HCT116 (cell line): Measurements from ENCODE around the gene WDR90. TPM values are rescaled to one million over a fixed set of nuclear protein-coding genes. Genes with fewer than 3 reads are reported as not detected.

ENCODE experiments used
- ATAC-seq: fragments of 200-7000 bp; cut with Tn5 transposase; 2 replicates; pipeline ENCODE4 v1.9.1; 2020; ENCODE audit warnings: mild to moderate bottlenecking, moderate library complexity
- BruUV-seq: library from RNA; stranded (reverse); fragments of 400-500 nt; replicated peaks from 2 replicates; lab custom pipeline; 2021; lab: Mats Ljungman, UMichigan
- CTCF ChIA-PET: fragments of 300-600 bp; sonication (Branson Sonifier 250); formaldehyde crosslinking; loops from one replicate; lab custom pipeline; 2021; ENCODE audit warnings: antibody characterized with exemption; lab: Charles Lee
- POLR2A ChIA-PET: fragments of 300-600, 350-600 bp; sonication (Branson Sonifier 250); formaldehyde crosslinking; loops from one replicate; lab custom pipeline; 2021; ENCODE audit warnings: antibody characterized with exemption; lab: Charles Lee
- RAD21 ChIA-PET, 2 experiments: fragments of 300-600 bp; sonication (Branson Sonifier 250); formaldehyde crosslinking; loops; one replicate each; lab custom pipeline; 2023; ENCODE audit warnings: low total read pairs in 2 of 2; ENCODE audit not compliant: uncharacterized antibody in 2 of 2, unreplicated experiment in 2 of 2, low non-redundant PET in 1 of 2; lab: Charles Lee
- DNase-seq: peaks from one replicate; pipeline ENCODE4 v3.0.0-alpha.2; 2010; ENCODE audit warnings: low read depth, low spot score
- H2AFZ ChIP-seq: fragments of 200-600 bp; shearing (Covaris generic), sonication (generic); 2 replicates; pipeline ENCODE4 v1.6.1; 2017; ENCODE audit warnings: low read depth, mixed run types, mixed read lengths, antibody characterized with exemption, low read length; ENCODE audit not compliant: poor library complexity, severe bottlenecking
- H3K27ac ChIP-seq: 2 replicates; pipeline ENCODE4 v1.5.1; 2012; ENCODE audit warnings: low read depth, low read length
- H3K27me3 ChIP-seq: fragments of 200-600 bp; sonication (generic); 2 replicates; pipeline ENCODE4 v1.6.1; 2016; ENCODE audit warnings: mixed run types, low read length, mixed read lengths; ENCODE audit not compliant: insufficient read depth
- H3K36me3 ChIP-seq, 2 experiments: fragments of 200-500 bp in 1 of 2; fragments of 200-600 bp in 1 of 2; sonication (Bioruptor generic) in 1 of 2; sonication (generic) in 1 of 2; 2 replicates each; pipeline versions ENCODE4 v1.5.1 to v1.6.1; 2014 to 2016; ENCODE audit warnings: low read length in 2 of 2, inconsistent platforms in 1 of 2, mixed read lengths in 1 of 2, mixed run types in 1 of 2; ENCODE audit not compliant: insufficient read depth in 2 of 2, control insufficient read depth in 1 of 2
- H3K4me1 ChIP-seq, 2 experiments: fragments of 200-600 bp in 1 of 2; sonication (generic) in 1 of 2; 2 replicates each; pipeline versions ENCODE4 v1.5.1 to v1.6.1; 2012 to 2017; ENCODE audit warnings: low read length in 2 of 2, inconsistent platforms in 1 of 2, mild to moderate bottlenecking in 1 of 2, mixed read lengths in 1 of 2, mixed run types in 1 of 2, moderate library complexity in 1 of 2; ENCODE audit not compliant: insufficient read depth in 2 of 2, control insufficient read depth in 1 of 2
- H3K4me2 ChIP-seq: fragments of 200-600 bp; sonication (generic); 2 replicates; pipeline ENCODE4 v1.6.1; 2017; ENCODE audit warnings: mixed run types, low read length, mixed read lengths
- H3K4me3 ChIP-seq, 2 experiments: fragments of 200-600 bp in 1 of 2; sonication (generic) in 1 of 2; replicated peaks in 1 of 2; 2 replicates each; pipeline ENCODE4 v1.5.1; 2011 to 2016; ENCODE audit warnings: low read length in 2 of 2, control low read depth in 1 of 2, low read depth in 1 of 2, mild to moderate bottlenecking in 1 of 2, mixed read lengths in 1 of 2, mixed run types in 1 of 2
- H3K79me2 ChIP-seq: fragments of 200-600 bp; sonication (generic); 2 replicates; pipeline ENCODE4 v1.6.1; 2017; ENCODE audit warnings: mild to moderate bottlenecking, mixed run types, low read length, moderate library complexity, mixed read lengths; ENCODE audit not compliant: insufficient read depth
- H3K9ac ChIP-seq: fragments of 200-600 bp; sonication (generic); 2 replicates; pipeline ENCODE4 v1.6.1; 2016; ENCODE audit warnings: low read length, mixed read lengths
- H3K9me2 ChIP-seq: fragments of 200-600 bp; sonication (generic), shearing (Covaris generic); 2 replicates; pipeline ENCODE4 v1.6.1; 2017; ENCODE audit warnings: mixed run types, mild to moderate bottlenecking, moderate library complexity; ENCODE audit not compliant: insufficient read depth
- H3K9me3 ChIP-seq, 2 experiments: fragments of 200-500 bp in 1 of 2; fragments of 200-600 bp in 1 of 2; sonication (Bioruptor generic) in 1 of 2; sonication (generic) in 1 of 2; 2 replicates each; pipeline ENCODE4 v1.6.1; 2014 to 2017; ENCODE audit warnings: low read length in 2 of 2, mixed read lengths in 2 of 2, inconsistent platforms in 1 of 2, low read depth in 1 of 2, mild to moderate bottlenecking in 1 of 2, mixed run types in 1 of 2, moderate library complexity in 1 of 2; ENCODE audit not compliant: control insufficient read depth in 1 of 2, insufficient read depth in 1 of 2
- H4K20me1 ChIP-seq: fragments of 200-600 bp; sonication (generic), shearing (Covaris generic); 2 replicates; pipeline ENCODE4 v1.6.1; 2017; ENCODE audit warnings: mixed run types, mild to moderate bottlenecking, moderate library complexity; ENCODE audit not compliant: insufficient read depth
- POLR2AphosphoS5 ChIP-seq: IDR thresholded peaks from 2 replicates; pipeline ENCODE4 v1.6.1; 2011; ENCODE audit warnings: mild to moderate bottlenecking, low read depth, low read length, moderate library complexity
- REST ChIP-seq: IDR thresholded peaks from 2 replicates; pipeline ENCODE4 v1.6.1; 2012; ENCODE audit warnings: low read depth
- TCF7L2 ChIP-seq: IDR thresholded peaks from 2 replicates; pipeline ENCODE4 v1.7.0; 2011; ENCODE audit warnings: borderline replicate concordance, inconsistent platforms; ENCODE audit not compliant: insufficient read depth, insufficient read length; ENCODE audit errors: extremely low read depth
- intact Hi-C: fragments of 100-400 bp; cut with micrococcal nuclease; formaldehyde crosslinking; loops from 2 replicates; pipeline ENCODE4 v1.10.0; 2022
- total RNA-seq: library from RNA; stranded (reverse); gene quantifications from one replicate; pipeline ENCODE4 v1.2.1, GENCODE V29; 2021; ENCODE audit not compliant: unreplicated experiment
- TF ChIP-seq, protein P1 (sequence below): IDR thresholded peaks from 2 replicates; pipeline ENCODE4 v1.6.1; 2011; ENCODE audit warnings: mild to moderate bottlenecking, low read length, moderate library complexity; ENCODE audit not compliant: insufficient replicate concordance; ENCODE audit errors: extremely low read depth

WDR90 gene
- total RNA-seq, 1 experiment from 2014 or later = 73.7 TPM

DNA sequence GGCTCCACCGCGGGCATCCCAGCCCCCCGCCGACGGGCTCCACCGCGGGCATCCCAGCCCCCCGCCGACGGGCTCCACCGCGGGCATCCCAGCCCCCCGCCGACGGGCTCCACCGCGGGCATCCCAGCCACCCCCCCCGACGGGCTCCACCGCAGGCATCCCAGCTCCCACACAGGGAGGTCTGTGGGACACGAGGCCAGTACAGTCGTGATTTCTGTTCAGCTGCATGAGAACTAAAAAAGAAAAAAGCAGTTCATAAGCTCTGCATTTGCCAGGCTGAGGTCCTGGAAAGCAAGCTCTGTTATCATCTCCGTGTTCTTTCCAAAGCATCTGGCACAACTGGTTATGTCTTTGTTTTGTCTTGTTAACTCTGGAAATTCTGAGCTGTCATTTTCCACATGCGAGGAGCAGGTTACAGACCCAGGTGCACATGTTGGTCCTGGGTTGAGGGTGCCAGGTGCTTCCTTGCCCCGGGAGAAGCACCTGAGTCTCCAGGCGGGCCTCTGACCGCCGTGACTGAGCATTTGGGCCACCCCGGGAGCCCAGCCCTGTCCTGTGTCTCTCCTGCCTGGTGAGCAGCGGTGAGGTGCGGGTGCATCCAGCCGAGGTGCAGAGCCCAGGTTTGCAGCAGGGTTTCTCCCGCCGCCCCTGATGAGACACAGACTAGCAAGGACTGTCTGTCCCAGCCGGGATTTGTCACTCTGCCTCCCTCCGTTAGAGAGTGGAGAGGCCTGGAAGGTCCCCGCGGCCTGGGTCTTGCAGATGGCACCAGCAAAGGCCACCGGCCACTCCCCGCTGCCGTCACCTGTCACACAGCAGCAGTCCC lies 28.3 kb upstream of the WDR90 start:
- Histone ChIP-seq H4K20me1 (no peaks in the 10 kb centered on the region), H3K27ac (peak overlapping the region; percentile 53; the same call in 1 of the 2 replicates), H3K4me3 (no peak overlapping the region), H3K9me3 (no peaks in the 10 kb centered on the region), H3K9me2 (no peaks in the 10 kb centered on the region), H3K36me3 (no peaks in the 10 kb centered on the region), H2AFZ (no peak overlapping the region), H3K27me3 (no peaks in the 10 kb centered on the region), H3K4me2 (peak overlapping the region; percentile 62), H3K79me2 (no peaks in the 10 kb centered on the region), H3K9ac (no peak overlapping the region), H3K4me1 (peaks cover 12 to 28% of the 10 kb centered on the region in 2 experiments)
- DNase-seq (no peak), ATAC-seq (no peak)
- CTCF ChIA-PET = no interaction called here
- TF ChIP-seq TCF7L2 = no peak
- TF ChIP-seq, protein P1, sequence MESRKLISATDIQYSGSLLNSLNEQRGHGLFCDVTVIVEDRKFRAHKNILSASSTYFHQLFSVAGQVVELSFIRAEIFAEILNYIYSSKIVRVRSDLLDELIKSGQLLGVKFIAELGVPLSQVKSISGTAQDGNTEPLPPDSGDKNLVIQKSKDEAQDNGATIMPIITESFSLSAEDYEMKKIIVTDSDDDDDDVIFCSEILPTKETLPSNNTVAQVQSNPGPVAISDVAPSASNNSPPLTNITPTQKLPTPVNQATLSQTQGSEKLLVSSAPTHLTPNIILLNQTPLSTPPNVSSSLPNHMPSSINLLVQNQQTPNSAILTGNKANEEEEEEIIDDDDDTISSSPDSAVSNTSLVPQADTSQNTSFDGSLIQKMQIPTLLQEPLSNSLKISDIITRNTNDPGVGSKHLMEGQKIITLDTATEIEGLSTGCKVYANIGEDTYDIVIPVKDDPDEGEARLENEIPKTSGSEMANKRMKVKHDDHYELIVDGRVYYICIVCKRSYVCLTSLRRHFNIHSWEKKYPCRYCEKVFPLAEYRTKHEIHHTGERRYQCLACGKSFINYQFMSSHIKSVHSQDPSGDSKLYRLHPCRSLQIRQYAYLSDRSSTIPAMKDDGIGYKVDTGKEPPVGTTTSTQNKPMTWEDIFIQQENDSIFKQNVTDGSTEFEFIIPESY = no peak
- no peak for TF ChIP-seq POLR2AphosphoS5
- TF ChIP-seq REST = no peak
- intact Hi-C loops = no loop called here
- BruUV-seq = no TSS peak
- RAD21 ChIA-PET = no interaction called here
- POLR2A ChIA-PET = no interaction called here
